Kidney (tissue), 14 donors: ENCODE measurements around the gene NAV1. TPM values are rescaled to one million over a fixed set of nuclear protein-coding genes. Genes with fewer than 3 reads are reported as not detected.

Source experiments
- DNase-seq, 5 donors: peaks; one replicate each; pipeline ENCODE4 v3.0.0-alpha.2; 2013 to 2020
- FAIRE-seq: peaks from 2 replicates; lab custom pipeline; 2012; peaks lifted over from hg19 to GRCh38; lab: Jason Lieb, UNC
- H3K27ac ChIP-seq, 2 donors: one replicate each; pipeline ENCODE4 v1.7.0; 2013; ENCODE audit warnings: low read depth in 2 of 2, low read length in 2 of 2, inconsistent platforms in 1 of 2
- H3K27me3 ChIP-seq: one replicate; pipeline ENCODE4 v1.7.1; 2013; ENCODE audit warnings: low read length, inconsistent platforms; ENCODE audit not compliant: control insufficient read depth, insufficient read depth
- H3K36me3 ChIP-seq, 3 donors: one replicate each; pipeline versions ENCODE4 v1.7.0 to v1.7.1; 2013; ENCODE audit warnings: low read length in 3 of 3, control low read depth in 1 of 3, inconsistent platforms in 1 of 3; ENCODE audit not compliant: insufficient read depth in 3 of 3, control insufficient read depth in 2 of 3
- H3K4me1 ChIP-seq, 3 donors: one replicate each; pipeline versions ENCODE4 v1.7.0 to v1.7.1; 2013; ENCODE audit warnings: low read length in 3 of 3, inconsistent platforms in 1 of 3, low read depth in 1 of 3; ENCODE audit not compliant: control insufficient read depth in 2 of 3, insufficient read depth in 2 of 3
- H3K4me3 ChIP-seq, 3 donors: one replicate each; pipeline versions ENCODE4 v1.7.0 to v1.8.1; 2013; ENCODE audit warnings: low read length in 3 of 3, control low read depth in 1 of 3, inconsistent platforms in 1 of 3
- H3K9ac ChIP-seq, 3 donors: one replicate each; pipeline versions ENCODE4 v1.7.0 to v1.7.1; 2013; ENCODE audit warnings: low read length in 3 of 3, control low read depth in 1 of 3, inconsistent platforms in 1 of 3
- H3K9me3 ChIP-seq, 3 donors: one replicate each; pipeline versions ENCODE4 v1.7.0 to v1.7.1; 2013; ENCODE audit warnings: low read length in 3 of 3, control low read depth in 1 of 3, inconsistent platforms in 1 of 3; ENCODE audit not compliant: control insufficient read depth in 2 of 3, insufficient read depth in 1 of 3
- intact Hi-C: fragments of 100-400 bp; cut with DNase I; formaldehyde crosslinking; loops from one replicate; pipeline ENCODE4 v1.11.1; 2022
- polyA plus RNA-seq: library from polyadenylated mRNA; stranded (reverse); fragments of 350-450 nt; fragmentation: Illumina TruSeq; extraction: RNeasy Lipid Tissue Mini Kit (QIAGEN cat#74804); gene quantifications from one replicate; pipeline ENCODE4 v1.2.3, GENCODE V29; 2014; ENCODE audit warnings: low read depth, low replicate concordance; ENCODE audit not compliant: insufficient read depth
- total RNA-seq: library from RNA; stranded (reverse); fragmentation: NEBNext Ultra II Directional; extraction: Animal tissue kit (Norgen Biotek cat#: 25700); gene quantifications from one replicate; pipeline ENCODE4 v1.2.1, GENCODE V29; 2021
- TF ChIP-seq, protein P1 (sequence below): IDR thresholded peaks from 3 replicates; pipeline ENCODE4 v1.5.1; 2012; ENCODE audit warnings: mild to moderate bottlenecking, moderate library complexity, borderline replicate concordance; ENCODE audit not compliant: insufficient read depth; ENCODE audit errors: extremely low read depth
- donor health status: control.
- donor health status: control.
- donor health status: control.
- donor health status: control.
- donor health status: control.
- donor health status: DM: yes; HTN: yes; CAD: no.
- donor health status: Normal renal cell carcinoma (clear cell type).

The NAV1 gene
- total and polyA plus RNA-seq, 2 donors from 2014 or later: 1.7 to 23.0 TPM

DNA sequence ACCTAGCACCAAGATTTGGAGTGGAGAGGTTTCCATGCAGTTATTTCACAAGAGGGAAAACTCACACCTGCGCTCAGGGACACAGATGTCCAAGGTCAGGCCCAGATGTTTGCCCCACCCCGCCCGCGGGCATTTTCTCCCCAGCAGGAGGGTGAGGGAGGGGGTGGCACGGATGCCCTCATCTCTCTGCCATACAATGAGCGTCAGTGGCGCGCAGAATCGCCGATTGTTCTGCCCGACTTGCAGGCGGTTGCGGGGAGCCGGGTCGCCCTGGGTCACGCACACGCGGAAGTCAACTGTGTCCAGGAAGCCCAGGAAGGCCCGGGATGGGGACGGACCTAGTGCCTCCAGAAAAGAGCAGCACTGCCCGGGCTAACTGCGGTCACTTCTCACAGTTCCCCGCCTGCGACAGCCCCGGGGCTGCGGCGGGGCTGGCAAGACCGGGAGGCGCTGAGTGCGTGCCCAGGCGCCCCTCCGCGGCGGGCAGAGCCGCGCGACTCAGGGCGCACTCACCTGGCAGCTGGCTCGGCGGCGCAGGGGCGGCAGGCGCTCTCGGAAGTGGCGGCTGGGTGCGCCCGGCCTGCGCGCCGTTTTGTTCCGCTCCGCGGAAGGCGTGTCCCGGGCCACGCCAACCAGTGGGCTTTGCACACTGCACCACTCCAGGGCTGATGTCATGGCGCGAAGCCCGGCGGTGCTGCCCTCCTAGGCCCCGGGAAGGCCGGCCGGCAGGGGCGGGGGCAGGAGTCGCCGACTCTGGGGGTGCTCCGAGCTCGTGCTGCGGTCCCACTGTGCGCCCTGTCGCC, 32.2 kb upstream of the NAV1 start, which contains the start of gene CSRP1:
TSS of gene CSRP1 (minus strand) at position 567 of the 803 bp plus-strand sequence. CDS start 10,820 bp downstream, outside the sequence.
- DNase-seq: peak; percentile 81 to 97 (median 90)
- intact Hi-C loops: no loop called here
- TF ChIP-seq, protein P1, sequence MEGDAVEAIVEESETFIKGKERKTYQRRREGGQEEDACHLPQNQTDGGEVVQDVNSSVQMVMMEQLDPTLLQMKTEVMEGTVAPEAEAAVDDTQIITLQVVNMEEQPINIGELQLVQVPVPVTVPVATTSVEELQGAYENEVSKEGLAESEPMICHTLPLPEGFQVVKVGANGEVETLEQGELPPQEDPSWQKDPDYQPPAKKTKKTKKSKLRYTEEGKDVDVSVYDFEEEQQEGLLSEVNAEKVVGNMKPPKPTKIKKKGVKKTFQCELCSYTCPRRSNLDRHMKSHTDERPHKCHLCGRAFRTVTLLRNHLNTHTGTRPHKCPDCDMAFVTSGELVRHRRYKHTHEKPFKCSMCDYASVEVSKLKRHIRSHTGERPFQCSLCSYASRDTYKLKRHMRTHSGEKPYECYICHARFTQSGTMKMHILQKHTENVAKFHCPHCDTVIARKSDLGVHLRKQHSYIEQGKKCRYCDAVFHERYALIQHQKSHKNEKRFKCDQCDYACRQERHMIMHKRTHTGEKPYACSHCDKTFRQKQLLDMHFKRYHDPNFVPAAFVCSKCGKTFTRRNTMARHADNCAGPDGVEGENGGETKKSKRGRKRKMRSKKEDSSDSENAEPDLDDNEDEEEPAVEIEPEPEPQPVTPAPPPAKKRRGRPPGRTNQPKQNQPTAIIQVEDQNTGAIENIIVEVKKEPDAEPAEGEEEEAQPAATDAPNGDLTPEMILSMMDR: peak; percentile 12
- Histone ChIP-seq H3K9ac (peak within 1 kb of the TSS; percentile 47 to 93 (median 80)), H3K36me3 (no peaks in the 10 kb centered on the region), H3K9me3 (no peaks in the 10 kb centered on the region), H3K27ac (peak within 1 kb of the TSS; percentile 95 to 96), H3K4me1 (peaks cover 23 to 29% (median 23%) of the 10 kb centered on the region in 3 donors), H3K27me3 (no peaks in the 10 kb centered on the region), H3K4me3 (peak within 1 kb of the TSS; percentile 56 to 88 (median 81))
- no peak for FAIRE-seq

DNA sequence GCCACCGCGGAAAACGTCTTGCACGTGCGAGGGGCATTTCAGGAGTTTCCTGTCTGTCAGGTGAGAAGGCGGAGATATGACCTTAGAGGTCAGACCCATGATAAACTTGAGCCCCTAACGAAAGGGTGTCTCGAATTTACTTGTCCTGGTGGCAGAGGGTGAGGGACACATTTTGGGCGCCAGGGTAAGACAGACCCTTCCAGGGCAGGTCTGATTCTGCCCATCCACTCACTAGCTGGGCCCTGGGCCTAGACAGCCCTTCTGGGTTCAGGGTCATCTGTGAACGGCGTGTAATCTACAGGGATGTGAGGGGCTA, 31.6 kb upstream of the NAV1 start:
- intact Hi-C loops: no loop called here
- Histone ChIP-seq H3K27ac (peak overlapping the region; percentile 95 to 96), H3K9me3 (no peaks in the 10 kb centered on the region), H3K4me3 (peak overlapping the region; percentile 27 to 88 (median 38)), H3K36me3 (no peaks in the 10 kb centered on the region), H3K4me1 (peaks cover 23 to 31% (median 25%) of the 10 kb centered on the region in 3 donors), H3K27me3 (no peaks in the 10 kb centered on the region), H3K9ac (peak overlapping the region; percentile 17 to 80 (median 75))
- TF ChIP-seq, protein P1: no peak
- DNase-seq (no peak), FAIRE-seq (no peak)

DNA sequence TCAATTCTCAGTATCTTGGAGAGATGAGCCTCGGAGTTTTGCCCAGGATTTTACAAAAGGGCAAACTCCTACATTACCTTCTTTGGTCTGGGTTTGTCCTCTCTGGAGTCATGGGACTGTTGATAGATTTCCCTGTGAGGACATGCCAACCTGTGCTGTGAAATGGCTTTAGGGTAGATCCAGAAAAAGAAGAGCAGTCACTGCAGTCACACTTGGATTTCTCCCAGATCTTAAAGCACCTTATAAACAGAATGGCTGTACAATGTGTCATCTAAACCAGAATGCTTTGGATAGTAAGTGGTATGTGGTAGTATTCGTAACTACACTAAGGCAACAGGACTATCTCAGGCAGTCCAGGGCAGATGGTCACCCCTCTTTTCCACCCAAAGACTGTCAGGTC, 30.1 kb upstream of the NAV1 start:
- Histone ChIP-seq H3K4me3 (no peak overlapping the region), H3K9ac (no peak overlapping the region), H3K9me3 (no peaks in the 10 kb centered on the region), H3K4me1 (peaks cover 16 to 33% (median 24%) of the 10 kb centered on the region in 3 donors), H3K36me3 (no peaks in the 10 kb centered on the region), H3K27ac (no peak overlapping the region), H3K27me3 (no peaks in the 10 kb centered on the region)
- DNase-seq (no peak), FAIRE-seq (no peak)
- TF ChIP-seq, protein P1: no peak
- intact Hi-C loops: no loop called here
